Ovary (tissue), 9 donors: ENCODE results near the gene CEP164. TPM values are rescaled to one million over a fixed set of nuclear protein-coding genes. Genes with fewer than 3 reads are reported as not detected.

Source experiments
- DNase-seq, 5 donors: peaks; one replicate each; pipeline ENCODE4 v3.0.0-alpha.2; 2019 to 2020
- H3K27ac ChIP-seq, 2 donors: fragments of 200-600 bp; one replicate each; pipeline versions ENCODE4 v1.5.1 to v1.8.0; 2019 to 2022
- H3K27me3 ChIP-seq: fragments of 200-600 bp; one replicate; pipeline ENCODE4 v1.8.0; 2022
- H3K36me3 ChIP-seq: fragments of 200-600 bp; sonication (generic); one replicate; pipeline ENCODE4 v1.5.1; 2019
- H3K4me1 ChIP-seq: one replicate; pipeline ENCODE4 v1.8.1; 2013; ENCODE audit warnings: mild to moderate bottlenecking, moderate library complexity; ENCODE audit not compliant: insufficient read depth
- H3K4me3 ChIP-seq: fragments of 200-600 bp; sonication (generic); one replicate; pipeline ENCODE4 v1.5.1; 2017
- H3K9me3 ChIP-seq, 2 donors: fragments of 200-600 bp in 1 of 2; sonication (generic) in 1 of 2; one replicate each; pipeline versions ENCODE4 v1.5.1 to v1.8.1; 2013 to 2019; ENCODE audit warnings: mild to moderate bottlenecking in 1 of 2, moderate library complexity in 1 of 2
- CTCF ChIP-seq, 3 donors: fragments of 450-650 bp in 2 of 3; fragments of 200-600 bp in 1 of 3; IDR thresholded peaks; one replicate each; pipeline versions ENCODE4 v1.5.1 to v1.8.0; 2016 to 2022; ENCODE audit warnings: antibody characterized with exemption in 3 of 3, mild to moderate bottlenecking in 1 of 3
- EP300 ChIP-seq: sonication (generic); formaldehyde crosslinking; IDR thresholded peaks from one replicate; pipeline ENCODE4 v1.6.1; 2017; ENCODE audit warnings: antibody characterized with exemption
- POLR2A ChIP-seq: fragments of 450-650 bp; IDR thresholded peaks from one replicate; pipeline ENCODE4 v1.6.1; 2017; ENCODE audit warnings: antibody characterized with exemption, mild to moderate bottlenecking, moderate library complexity
- WGBS, 3 donors: extraction: QIAGEN DNeasy Blood & Tissue Kit in 1 of 3; methylation state at CpG; one replicate each; pipeline versions ENCODE4 v1.1.5 to v1.1.7; 2013 to 2017; 5-methylcytosine and 5-hydroxymethylcytosine counted together
- intact Hi-C, 4 donors: fragments of 100-400 bp; cut with DNase I; formaldehyde crosslinking; loops; one replicate each; pipeline versions ENCODE4 v1.11.0 to v1.15.1; 2022 to 2023
- polyA plus RNA-seq, 2 donors: library from polyadenylated mRNA; stranded (reverse); fragments of 200-250 nt in 1 of 2; fragments of 350-450 nt in 1 of 2; fragmentation: Illumina TruSeq in 1 of 2; extraction: RNeasy Lipid Tissue Mini Kit (QIAGEN cat#74804) in 1 of 2; gene quantifications; one replicate each; pipeline ENCODE4 v1.2.3, GENCODE V29; 2013 to 2014
- total RNA-seq, 7 donors: library from RNA; depleted of rRNA in 2 of 7; stranded (reverse); fragments of >200 nt in 2 of 7; fragmentation: NEBNext Ultra II Directional in 3 of 7; extraction: Animal tissue kit (Norgen Biotek cat#: 25700) in 3 of 7; gene quantifications; one replicate each; pipeline versions ENCODE4 v1.1.0 to v1.2.4, GENCODE V29; 2016 to 2023
- donor health status: DM: no; HTN: no; CAD: no; lungs with moderate emphysema.
- donor health status: DM: no; HTN: no; CAD: no.
- donor health status: Bipolar disorder and iron deficiency.
- donor health status: DM: yes; HTN: yes; CAD: no.
- donor health status: DM: no; HTN: no; CAD: no.
- donor health status: DM: yes; HTN: yes; CAD: no.

Gene CEP164
- total and polyA plus RNA-seq, 9 donors, result 18.6 to 50.4 (median 28.0) TPM

- intact Hi-C loops, result loop anchor here in 2 of 4 donors (10.0 kb wide), 2 partner anchors 384 to 524 kb away; no protein-coding TSS in a partner anchor
- WGBS, 3 donors, result 80 to 87% (median 85%) methylated on average over 12 to 13 of the region's 13 CpGs
- Histone ChIP-seq H3K27me3 (no peaks in the 10 kb centered on the region), H3K36me3 (no peaks in the 10 kb centered on the region), H3K4me1 (peaks cover 1% of the 10 kb centered on the region), H3K27ac (no peak overlapping the region), H3K9me3 (no peaks in the 10 kb centered on the region), H3K4me3 (no peak overlapping the region)
- TF ChIP-seq CTCF (IDR thresholded peaks at IDR 0.05), result no peak
- no peak for TF ChIP-seq EP300
- TF ChIP-seq POLR2A, result no peak
- DNase-seq, result no peak
Observed at GRCh38 chr11:117421041-117421440, 93.4 kb downstream of the CEP164 start.

- no peak for DNase-seq
- intact Hi-C loops, result loop anchor here in 2 of 4 donors (10.0 kb wide), 2 partner anchors 383 to 523 kb away; no protein-coding TSS in a partner anchor
- TF ChIP-seq EP300 (no peak), CTCF (IDR thresholded peaks at IDR 0.05) (no peak), POLR2A (no peak)
Observed at GRCh38 chr11:117421476-117421875, 93.8 kb downstream of the CEP164 start.

GRCh38 chr11:117423046-117423575 is 95.5 kb downstream of the CEP164 start:
- H3K27me3 ChIP-seq, result no peaks in the 10 kb centered on the region
- no peak overlapping the region for H3K4me3 ChIP-seq
- H3K27ac ChIP-seq, result no peak overlapping the region
- 84 to 87% (median 85%) methylated on average over 14 of the region's 14 CpGs for WGBS, 3 donors
- H3K36me3 ChIP-seq, result no peaks in the 10 kb centered on the region
- peaks cover 6% of the 10 kb centered on the region for H3K4me1 ChIP-seq
- no peak for DNase-seq
- no peaks in the 10 kb centered on the region for H3K9me3 ChIP-seq
- intact Hi-C loops, result loop anchor here in 2 of 4 donors (10.0 kb wide), 2 partner anchors 382 to 522 kb away; no protein-coding TSS in a partner anchor
- no peak for TF ChIP-seq CTCF (IDR thresholded peaks at IDR 0.05)
- TF ChIP-seq EP300, result no peak
- TF ChIP-seq POLR2A, result no peak

More at GRCh38 chr11:117421476-117421875, 93.8 kb downstream of the CEP164 start:
- Histone ChIP-seq H3K4me1 (peaks cover 6% of the 10 kb centered on the region), H3K27ac (no peak overlapping the region), H3K36me3 (no peaks in the 10 kb centered on the region), H3K27me3 (no peaks in the 10 kb centered on the region), H3K9me3 (no peaks in the 10 kb centered on the region), H3K4me3 (no peak overlapping the region)
- 54 to 67% (median 55%) methylated on average over 7 of the region's 7 CpGs for WGBS, 3 donors

- H3K27ac ChIP-seq, result no peak overlapping the region
- TF ChIP-seq CTCF (IDR thresholded peaks at IDR 0.05) (no peak), POLR2A (no peak), EP300 (no peak)
- no peak for DNase-seq
- intact Hi-C loops, result loop anchor here (5.0 to 10.0 kb wide), 5 partner anchors 380 to 628 kb away; no protein-coding TSS in a partner anchor
- H3K27me3 ChIP-seq, result no peaks in the 10 kb centered on the region
- no peak overlapping the region for H3K4me3 ChIP-seq
- H3K36me3 ChIP-seq, result no peaks in the 10 kb centered on the region
- peaks cover 6% of the 10 kb centered on the region for H3K4me1 ChIP-seq
- no peaks in the 10 kb centered on the region for H3K9me3 ChIP-seq
- WGBS, 3 donors, result 58 to 68% (median 63%) methylated on average over 4 of the region's 4 CpGs
Observed at GRCh38 chr11:117424781-117425180, 97.1 kb downstream of the CEP164 start.
